HG03064 (cell line): ENCODE measurements around the gene CCDC175.

Source experiments
- ATAC-seq: cut with Tn5 transposase; IDR thresholded peaks from one replicate; pipeline ENCODE4 v1.9.1; 2021; ENCODE audit warnings: low read depth; ENCODE audit not compliant: unreplicated experiment

The CCDC175 gene

DNA sequence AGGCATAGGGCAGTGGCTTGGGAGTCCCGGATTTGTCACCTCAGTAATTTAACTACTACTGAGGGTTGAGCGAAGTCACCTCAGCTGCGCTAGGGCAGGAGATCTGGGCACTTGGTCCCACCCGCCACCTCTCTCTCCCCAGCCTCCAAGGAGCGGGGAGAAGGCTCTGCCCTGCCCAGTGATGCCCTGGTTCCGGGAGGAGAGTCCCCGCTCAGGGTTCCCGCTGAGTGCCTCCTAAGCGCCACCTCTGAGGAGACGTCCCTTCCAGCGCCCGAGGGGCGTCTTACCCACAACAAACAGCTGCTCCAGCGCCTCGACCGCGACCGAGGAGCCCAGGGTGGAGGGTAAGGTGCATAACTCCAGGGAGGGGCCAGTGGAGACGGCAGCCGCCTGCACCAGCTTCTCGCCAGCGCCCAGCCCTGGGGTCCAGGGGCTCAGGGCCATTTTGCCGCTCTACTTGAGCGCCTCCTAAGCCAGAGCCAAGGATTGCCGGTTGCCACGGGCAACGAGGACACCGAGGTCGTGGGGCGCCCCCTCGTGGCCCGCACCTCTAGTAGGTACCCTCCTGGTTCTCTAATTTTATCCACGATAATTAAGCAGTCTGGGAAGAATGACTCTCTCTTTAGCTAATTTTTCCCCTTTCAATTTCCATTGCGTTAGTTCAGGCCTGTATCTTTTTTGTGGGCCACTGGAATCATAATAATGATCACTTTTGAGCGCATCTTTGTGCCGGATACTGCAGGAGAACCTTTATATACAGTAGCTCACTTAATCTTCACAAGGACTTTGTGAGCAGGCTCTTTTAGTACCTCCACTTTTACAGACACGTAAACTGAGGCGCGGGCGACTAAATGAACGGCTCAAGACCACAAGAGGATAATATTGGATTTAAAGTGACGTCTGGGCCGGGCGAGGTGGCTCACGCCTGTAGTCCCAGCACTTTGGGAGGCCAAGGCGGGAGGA lies at the start of gene CCDC175:
Gene CCDC175, minus strand, starts transcription at position 481 of the 963 bp plus-strand sequence. Its CDS starts 37 bp downstream, at position 444.
- peak; percentile 96 for ATAC-seq

DNA sequence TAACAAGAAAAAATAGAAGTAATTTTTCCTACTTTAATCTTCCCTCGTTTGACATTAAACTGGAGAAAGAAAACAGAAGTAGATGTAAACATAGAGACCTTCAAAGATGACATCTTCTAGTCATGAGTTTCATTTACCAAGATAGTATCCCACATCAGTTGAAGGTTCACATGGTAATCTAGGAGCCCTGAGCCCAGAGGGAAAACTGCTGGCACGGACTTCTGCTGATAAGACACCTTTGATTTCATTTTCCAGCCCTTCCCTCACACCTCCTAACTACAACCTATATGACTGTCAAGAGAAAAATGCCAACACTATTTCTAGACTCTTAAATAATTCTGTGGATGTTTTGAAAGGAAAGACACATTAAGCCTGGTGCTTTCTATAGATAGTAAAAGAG lies 46.0 kb upstream of the CCDC175 start:
- ATAC-seq, result no peak

DNA sequence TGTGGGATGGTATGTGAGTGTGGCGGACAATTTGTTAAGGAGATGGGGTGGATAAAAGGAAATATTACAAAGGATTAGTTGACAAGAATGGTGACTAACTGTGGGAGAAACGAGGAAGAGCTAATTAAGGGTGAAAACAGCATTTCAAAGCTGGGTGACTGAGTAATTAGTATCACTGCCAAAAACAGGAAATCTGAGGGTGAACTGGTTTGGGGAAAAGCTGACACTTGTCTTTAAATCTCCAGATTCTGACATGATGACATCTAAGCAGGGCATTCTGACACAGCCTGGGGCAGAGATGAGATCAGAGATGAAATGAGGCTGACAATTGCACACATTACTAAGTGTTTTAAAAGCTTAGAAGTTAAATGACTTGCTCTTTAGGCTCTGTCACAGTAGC lies 42.4 kb upstream of the CCDC175 start:
- no peak for ATAC-seq

DNA sequence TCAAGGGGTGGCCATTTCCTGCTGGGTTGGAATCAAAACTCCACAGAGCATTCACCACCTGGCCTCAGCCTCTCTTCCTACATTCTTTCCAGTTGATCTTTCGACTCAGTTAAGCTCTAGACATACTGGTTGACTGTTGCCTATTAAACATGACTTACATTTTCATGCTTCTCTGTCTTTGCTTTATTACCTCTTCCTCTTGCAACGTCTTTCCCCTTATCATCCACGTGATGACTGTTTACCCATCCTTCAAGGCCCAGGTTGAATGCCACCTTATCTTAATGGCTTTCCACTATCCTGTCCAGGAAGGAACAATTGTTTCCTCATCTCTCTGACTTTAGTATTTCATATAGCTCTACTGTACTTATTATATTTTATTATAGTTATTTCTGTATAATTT lies 24.4 kb upstream of the CCDC175 start:
- no peak for ATAC-seq

DNA sequence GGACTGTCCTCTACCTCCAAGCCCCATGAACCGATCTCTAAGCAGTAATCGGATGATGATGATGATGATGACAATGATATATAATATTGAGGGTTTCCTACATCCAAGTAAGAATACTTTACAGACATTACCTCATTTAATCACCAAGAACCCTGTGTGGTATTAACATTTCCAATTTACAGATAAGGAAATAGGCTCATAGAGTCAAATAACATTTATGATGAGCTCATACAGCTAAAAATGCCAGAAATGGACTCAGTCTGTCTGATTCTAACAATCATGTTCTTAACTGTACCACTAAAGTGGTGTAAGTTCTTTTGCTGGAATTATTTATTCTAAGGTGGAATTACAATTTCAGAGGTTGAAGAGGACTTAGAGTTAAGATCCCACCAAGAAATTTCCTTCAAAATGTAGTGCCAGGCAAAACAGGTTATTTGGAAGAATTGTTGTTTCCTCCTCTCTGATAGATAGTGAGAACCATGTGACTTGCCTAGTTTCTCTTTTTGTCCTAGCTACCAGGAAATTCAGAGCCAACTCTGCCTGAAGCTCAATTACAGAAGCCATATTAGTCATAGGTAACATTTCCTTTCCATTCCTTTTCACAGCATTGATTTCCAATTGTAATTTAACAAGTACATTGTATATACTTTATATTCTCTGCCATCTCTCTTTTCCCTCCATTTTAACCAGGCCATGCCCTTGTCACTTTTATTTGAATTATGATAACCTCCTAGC lies 23.8 kb upstream of the CCDC175 start:
- no peak for ATAC-seq

DNA sequence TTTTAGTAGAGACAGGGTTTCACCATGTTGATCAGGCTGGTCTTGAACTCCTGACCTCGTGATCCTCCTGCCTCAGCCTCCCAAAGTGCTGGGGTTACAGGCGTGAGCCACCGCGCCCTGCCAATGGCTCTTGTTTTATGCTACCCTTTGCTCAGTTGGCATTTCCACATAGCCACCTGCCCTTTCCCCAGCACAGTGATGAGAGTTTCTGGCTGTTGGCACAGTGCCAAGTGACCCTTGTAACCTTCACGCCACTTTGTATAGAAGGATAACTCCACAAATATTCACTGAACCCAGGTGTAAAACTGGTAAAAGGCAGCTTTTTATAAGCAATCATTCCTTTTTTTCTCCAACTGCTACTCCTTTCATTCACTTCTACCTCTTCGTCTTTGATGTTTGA lies 18.5 kb upstream of the CCDC175 start:
- ATAC-seq, result no peak

DNA sequence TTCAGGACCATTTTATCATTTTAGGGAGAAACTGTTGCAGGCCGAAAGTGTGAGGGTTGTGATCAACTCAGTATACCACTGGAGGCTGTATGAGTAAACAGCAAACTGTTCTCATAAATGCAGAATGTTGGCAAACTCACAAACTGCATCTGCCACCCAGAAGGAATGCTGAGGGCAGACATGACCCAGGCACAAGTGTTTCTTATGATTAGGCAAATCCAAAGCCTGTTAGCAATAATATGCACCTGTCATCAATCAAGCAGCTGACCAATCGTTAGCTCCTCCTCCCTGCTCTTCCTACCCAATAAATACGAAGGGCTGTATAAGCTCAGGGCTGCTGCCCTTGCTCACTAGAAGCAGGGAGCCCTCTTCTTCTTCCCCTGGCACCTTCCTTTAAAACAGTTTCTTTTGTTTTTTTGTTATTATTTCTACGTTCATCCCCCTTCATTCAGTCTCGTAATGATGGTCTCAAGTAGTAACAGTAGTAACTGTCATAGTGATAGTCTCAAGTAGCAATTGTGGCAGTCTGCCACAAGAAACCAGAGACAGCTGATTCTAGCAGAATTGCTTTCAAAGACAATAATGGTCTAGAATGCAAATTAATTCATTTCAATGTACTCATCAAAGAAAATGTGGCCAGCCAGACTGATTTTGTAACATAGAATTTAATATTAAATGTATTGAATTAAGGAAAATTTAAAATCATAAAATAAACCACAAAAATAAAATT lies 15.2 kb upstream of the CCDC175 start:
- ATAC-seq, result no peak

DNA sequence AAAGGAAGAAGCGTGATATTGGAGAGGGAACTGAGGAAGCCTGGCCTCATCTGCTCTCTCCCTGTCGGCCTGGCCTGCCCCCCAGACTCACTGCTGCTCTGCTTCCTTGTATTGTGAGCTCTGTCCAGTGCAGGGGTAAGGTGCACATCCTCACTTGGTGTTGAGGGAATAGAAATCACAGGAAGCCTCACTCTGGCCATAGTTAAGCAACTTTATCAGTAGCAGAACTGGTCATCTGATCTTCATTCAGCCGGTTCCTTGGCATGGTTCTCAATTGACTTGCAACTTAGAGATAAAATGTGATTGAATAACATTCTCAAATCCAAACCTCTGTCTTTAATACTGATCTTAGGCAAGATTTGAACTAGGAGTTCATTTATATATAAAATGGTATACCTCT lies 11.5 kb upstream of the CCDC175 start:
- ATAC-seq, result no peak

DNA sequence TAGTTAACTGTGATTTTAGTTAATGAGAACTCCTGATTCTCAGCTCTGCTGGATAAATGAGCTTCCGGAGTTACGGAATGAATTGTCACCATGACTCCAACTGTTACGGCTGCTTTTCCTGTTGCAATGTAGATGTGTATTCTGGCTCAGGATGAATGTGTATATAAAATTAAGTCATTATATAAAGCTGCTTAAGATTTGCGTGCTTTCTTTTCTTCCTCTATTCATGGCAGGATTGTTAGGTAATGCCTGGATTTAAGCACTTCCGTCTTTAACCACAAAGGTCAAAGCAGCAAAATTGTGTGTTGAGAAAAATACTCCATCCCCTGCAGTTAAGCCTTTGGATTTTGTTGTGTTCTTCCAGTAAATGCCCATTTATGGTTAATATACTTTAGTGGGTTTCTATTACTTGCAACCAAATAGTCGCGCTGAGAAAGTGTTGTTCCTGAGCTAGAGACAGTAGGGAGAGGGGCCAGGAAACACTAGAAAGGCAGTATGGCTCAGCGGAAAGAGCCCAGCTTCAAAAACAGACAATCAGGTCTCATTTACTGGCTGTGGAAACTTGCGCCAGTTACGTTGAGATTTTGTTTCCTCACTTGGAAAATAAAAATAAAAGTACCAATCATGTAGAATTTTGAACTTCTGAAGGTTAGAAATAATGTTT lies 9.4 kb upstream of the CCDC175 start:
- no peak for ATAC-seq

DNA sequence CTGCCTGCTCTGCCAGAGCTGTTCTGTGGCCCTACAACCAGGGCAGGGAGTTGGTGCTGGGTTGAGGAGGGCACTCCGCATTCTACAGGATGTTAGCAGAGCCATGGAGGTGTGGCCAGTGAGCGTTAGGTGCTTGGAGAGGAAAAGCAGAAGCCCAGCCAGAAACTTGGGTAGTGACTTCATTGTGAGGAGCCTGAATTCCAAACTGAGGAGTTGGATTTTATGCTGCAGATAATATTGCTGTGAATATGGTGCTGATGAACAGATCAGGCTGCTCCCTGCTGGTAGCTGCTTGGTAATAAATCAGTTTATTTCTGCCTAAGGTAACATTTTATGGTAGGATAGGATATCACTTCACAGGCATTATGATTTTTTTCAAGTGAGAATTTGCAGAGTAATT lies 7.1 kb upstream of the CCDC175 start:
- ATAC-seq, result no peak

DNA sequence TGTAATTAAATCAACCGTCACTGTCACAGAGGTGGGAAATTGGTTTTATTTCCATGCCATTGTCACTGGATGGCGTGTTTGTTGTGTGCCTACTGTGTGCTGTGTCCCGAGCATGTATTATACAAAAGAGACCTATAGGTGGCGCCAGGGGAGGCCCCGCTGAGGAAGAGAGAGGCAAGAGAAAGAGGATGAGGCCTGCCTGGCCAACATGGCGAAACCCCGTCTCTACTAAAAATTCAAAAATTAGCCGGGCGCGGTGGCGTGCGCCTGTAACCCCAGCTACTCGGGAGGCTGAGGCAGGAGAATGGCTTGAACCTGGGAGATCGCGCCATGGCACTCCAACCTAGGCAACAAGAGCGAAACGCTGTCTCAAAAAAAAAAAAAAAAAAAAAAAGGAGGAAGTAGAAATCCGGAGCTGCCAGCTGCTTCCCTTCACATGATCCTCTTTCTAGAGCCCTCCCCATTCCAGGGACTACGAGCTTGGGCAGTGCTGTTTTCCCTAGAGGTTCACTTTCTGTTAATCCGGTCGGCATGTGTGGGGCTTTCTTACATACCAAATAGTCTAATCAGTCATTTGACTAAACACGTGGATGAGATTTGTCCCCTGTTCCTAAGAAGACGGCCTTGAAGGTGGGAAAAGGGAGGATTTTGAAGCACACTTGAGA lies 6.4 kb upstream of the CCDC175 start:
- ATAC-seq, result no peak

DNA sequence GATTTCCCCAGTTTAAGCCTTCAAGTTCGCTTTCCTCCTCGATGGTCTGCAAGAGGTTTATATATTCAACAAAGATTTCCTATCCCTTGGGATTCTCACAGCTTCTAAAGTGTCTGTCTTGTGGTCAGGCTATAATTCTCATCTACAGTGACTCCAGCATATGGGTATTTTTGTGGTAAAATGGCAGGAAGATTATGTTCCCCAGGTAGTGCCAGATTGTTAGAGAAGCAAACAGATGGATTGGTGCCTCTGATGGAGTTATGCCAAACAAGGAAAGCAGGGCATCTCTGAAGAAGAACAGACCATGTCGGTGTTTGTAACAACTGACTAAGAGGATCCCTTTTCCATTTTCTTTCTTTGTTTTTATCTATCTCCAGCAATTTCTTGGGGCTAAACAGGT lies 5.5 kb upstream of the CCDC175 start:
- ATAC-seq, result no peak

DNA sequence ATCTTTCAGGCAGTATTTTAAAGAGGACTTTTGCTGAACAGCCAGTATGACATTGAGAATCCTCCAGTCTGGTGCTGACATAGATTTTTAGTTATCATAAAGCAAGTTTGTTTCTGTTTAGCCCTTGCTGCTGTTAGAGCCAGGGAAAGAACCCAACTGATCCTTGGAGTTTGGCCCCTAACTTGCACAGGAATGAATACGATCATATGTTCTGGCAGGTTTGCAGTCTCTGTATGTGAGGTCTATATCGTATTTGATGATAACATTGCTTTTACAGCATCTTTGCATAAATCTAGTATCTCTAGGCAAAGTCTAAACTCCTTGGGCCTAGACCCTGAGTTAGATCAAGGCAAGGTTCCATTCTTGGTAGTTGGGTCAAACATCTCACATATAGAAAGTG lies 4.3 kb upstream of the CCDC175 start:
- ATAC-seq, result no peak

DNA sequence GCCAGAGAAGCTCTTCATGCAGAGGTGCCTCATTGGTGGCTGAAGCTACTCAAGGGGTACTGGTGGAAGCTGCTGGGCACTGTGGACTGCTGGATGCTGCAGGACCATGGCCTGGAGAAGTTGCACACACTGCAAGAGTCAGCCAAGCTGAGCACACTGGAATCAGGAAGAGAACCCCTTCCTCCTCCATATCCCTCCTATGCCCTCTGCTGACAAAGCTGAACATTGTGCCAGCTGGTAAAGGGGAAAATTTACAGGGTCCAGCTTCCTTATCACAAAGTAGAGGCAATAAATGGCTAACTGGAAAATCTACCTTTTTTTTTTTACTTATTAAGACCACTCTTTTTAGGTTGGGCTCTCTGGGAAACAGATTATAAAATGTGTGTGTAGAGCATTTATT lies 6.5 kb downstream of the CCDC175 start:
- ATAC-seq, result no peak

DNA sequence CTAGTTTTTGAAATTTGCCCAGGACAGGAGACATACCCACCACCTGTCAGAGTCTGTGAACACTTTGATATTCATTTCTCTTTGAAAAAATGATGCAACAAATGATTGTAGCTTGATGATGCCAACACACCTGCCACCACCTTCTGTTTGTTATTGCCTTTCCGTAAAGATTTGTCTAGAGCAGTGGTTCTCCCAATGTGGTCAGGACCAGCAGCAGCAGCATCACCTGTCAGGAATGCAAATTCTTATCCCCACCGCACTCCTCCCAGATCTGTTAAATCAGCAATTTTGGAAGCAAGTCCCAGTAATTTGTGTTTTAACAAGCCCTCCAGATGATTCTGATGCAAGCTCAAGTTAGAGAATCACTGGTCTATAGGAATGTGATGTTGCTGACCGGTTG lies 9.9 kb downstream of the CCDC175 start:
- no peak for ATAC-seq

DNA sequence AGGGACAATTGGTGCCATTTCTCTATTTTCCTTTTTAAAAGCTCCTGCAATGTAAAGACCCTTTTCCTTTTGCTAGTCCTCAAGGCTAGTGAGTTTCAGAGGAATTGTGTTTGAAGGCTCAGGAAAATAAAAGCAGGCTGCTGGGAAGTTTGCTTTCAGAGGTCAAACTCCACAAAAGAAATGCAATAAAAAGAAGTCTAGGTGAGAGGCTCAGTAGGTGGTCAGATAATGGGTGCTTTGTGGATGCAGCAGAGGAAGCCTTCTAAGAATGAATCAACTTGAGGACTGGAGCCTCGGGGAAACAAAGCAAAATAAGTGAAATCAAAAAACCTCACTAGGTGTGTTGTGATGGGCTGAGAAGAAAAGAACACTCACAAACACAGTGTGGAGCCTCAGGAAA lies 10.3 kb downstream of the CCDC175 start:
- no peak for ATAC-seq

DNA sequence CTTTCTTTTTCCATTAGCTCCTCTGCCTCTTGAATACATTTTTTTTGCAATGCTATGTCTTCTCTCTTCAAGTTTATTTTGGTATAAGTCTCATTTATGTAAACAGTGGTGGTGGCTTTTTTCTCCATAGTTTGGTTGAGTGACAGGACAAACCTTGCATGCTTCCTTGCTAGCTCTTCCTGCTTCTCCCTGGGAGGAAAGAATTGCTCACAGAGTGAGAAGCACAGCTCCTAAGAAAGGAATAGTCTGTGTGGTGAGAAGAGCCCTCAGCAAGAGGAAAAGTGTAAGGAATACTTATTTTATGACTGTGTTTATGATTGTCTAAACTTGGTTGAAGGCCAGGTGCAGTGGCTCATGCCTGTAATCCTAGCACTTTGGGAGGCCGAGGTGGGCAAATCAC lies 11.5 kb downstream of the CCDC175 start:
- ATAC-seq, result no peak

DNA sequence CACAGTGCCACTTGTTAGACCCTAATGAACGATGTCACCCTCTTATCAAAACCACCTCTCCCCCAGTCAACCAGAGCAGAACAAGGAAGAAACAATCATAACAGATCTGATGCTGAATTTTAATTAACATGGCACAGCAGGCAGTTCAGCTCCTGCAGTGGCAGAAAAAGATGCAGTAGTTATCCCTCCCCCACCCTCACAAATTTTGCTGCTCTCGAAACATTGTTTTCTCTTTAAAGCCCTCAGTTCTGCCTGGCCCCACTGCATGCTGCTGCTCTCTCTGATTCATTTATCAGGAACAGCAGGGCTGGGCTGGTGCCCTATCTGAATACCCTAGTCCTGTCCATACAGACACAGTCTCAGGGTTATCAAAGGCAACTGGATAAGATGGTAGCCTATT lies 12.2 kb downstream of the CCDC175 start:
- ATAC-seq, result no peak

DNA sequence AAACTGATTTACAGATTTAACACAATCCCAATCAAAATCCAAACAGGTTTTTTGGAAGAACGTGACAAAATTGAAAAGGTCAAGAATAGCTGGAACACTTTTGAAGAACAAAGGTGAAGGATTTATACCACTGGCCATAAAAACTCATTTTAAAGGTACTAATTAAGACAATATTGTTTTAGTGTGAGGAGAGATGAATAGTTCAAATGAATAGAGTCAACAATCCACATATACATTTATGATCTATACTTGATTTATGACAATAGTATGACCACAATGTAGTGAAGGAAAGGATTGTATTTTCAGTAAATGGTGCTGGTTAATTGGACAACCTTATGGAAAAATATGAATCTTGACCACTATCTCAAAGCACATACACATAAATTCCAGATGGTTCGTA lies 29.3 kb downstream of the CCDC175 start:
- no peak for ATAC-seq

DNA sequence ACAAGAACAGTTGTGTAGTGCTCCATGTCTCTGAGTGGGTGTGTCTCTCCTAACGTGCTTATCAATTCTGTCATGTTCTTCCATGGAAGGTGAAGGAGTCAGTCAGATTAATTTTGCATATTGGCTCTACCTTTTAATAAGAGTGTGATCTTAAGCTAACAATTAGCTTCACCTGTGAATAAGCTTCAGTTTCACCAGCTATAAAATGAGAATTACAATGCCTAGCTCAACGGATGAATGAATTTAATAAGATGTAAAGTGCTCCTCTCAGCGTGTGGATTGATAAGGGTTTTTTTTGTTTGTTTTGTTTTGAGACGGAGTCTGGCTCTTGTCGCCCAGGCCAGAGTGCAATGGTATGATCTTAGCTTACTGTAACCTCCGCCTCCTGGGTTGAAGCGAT lies 32.7 kb downstream of the CCDC175 start:
- ATAC-seq, result no peak
